ENCODE data around the gene PHLDA1. TPM values are rescaled to one million over a fixed set of nuclear protein-coding genes. Genes with fewer than 3 reads are reported as not detected.
"Not testable (repeated sequence)": the region's sequence is repeated elsewhere in the genome, so short reads cannot be mapped to it uniquely, and the experiment has no call there.

Gene PHLDA1
- total RNA-seq, 2 experiments from 2014 or later = 36.8 to 95.6 TPM

GRCh38 chr12:76003355-76003638, 28.3 kb downstream of the PHLDA1 start:
- H3K27ac Mint-ChIP-seq = no peak overlapping the region
- peaks cover 4% of the 10 kb centered on the region for H3K4me1 Mint-ChIP-seq
- H3K36me3 Mint-ChIP-seq = peaks cover 13% of the 10 kb centered on the region
- H3K27me3 Mint-ChIP-seq = no peaks in the 10 kb centered on the region
- CTCF ChIA-PET = interaction anchor here (0.6 to 1.2 kb wide), 2 partner anchors 12 to 416 kb away, joined by 3 to 5 read pairs; no protein-coding TSS in a partner anchor
- ATAC-seq = no peak
- no peak for DNase-seq
- no peak overlapping the region for H3K4me3 Mint-ChIP-seq
- no peaks in the 10 kb centered on the region for H3K9me3 Mint-ChIP-seq (ENCODE audit: low read depth)

GRCh38 chr12:76002598-76003354, 28.8 kb downstream of the PHLDA1 start:
- peaks cover 13% of the 10 kb centered on the region for H3K36me3 Mint-ChIP-seq
- no peak overlapping the region for H3K27ac Mint-ChIP-seq
- no peaks in the 10 kb centered on the region for H3K9me3 Mint-ChIP-seq (ENCODE audit: low read depth)
- CTCF ChIA-PET = interaction anchor here (0.6 to 1.5 kb wide), 3 partner anchors 11 to 415 kb away, joined by 3 to 5 read pairs (median 3); no protein-coding TSS in a partner anchor
- peaks cover 6% of the 10 kb centered on the region for H3K4me1 Mint-ChIP-seq
- no peak for DNase-seq
- H3K27me3 Mint-ChIP-seq = no peaks in the 10 kb centered on the region
- no peak for ATAC-seq
- no peak overlapping the region for H3K4me3 Mint-ChIP-seq

- Mint-ChIP-seq H3K4me3 (no peak overlapping the region), H3K27ac (no peak overlapping the region), H3K4me1 (peaks cover 38% of the 10 kb centered on the region), H3K27me3 (no peaks in the 10 kb centered on the region), H3K36me3 (peaks cover 4% of the 10 kb centered on the region), H3K9me3 (ENCODE audit: low read depth) (no peaks in the 10 kb centered on the region)
- DNase-seq = no peak
- ATAC-seq = no peak
- CTCF ChIA-PET = interaction anchor here (0.9 to 3.1 kb wide), 2 partner anchors 13 to 18 kb away, joined by 3 to 17 read pairs; no protein-coding TSS in a partner anchor
Measured at GRCh38 chr12:75998292-75999063, 33.1 kb downstream of the PHLDA1 start.

- no peak for DNase-seq
- Mint-ChIP-seq H3K9me3 (ENCODE audit: low read depth) (no peaks in the 10 kb centered on the region), H3K27me3 (no peaks in the 10 kb centered on the region), H3K36me3 (peaks cover 4% of the 10 kb centered on the region), H3K4me1 (peaks cover 45% of the 10 kb centered on the region), H3K4me3 (no peak overlapping the region), H3K27ac (no peak overlapping the region)
- no peak for ATAC-seq
- CTCF ChIA-PET = interaction anchor here (0.9 to 3.1 kb wide), 2 partner anchors 14 to 17 kb away, joined by 3 to 17 read pairs; no protein-coding TSS in a partner anchor
Measured at GRCh38 chr12:75997658-75998057, 33.9 kb downstream of the PHLDA1 start.

GRCh38 chr12:75996861-75997447, 34.6 kb downstream of the PHLDA1 start:
- no peaks in the 10 kb centered on the region for H3K9me3 Mint-ChIP-seq (ENCODE audit: low read depth)
- H3K36me3 Mint-ChIP-seq = peaks cover 4% of the 10 kb centered on the region
- H3K4me1 Mint-ChIP-seq = peaks cover 48% of the 10 kb centered on the region
- H3K4me3 Mint-ChIP-seq = no peak overlapping the region
- DNase-seq (no peak), ATAC-seq (peak; percentile 35)
- H3K27me3 Mint-ChIP-seq = no peaks in the 10 kb centered on the region
- peak overlapping the region; percentile 39 for H3K27ac Mint-ChIP-seq
- CTCF ChIA-PET = interaction anchor here (3.1 kb wide), 1 partner anchor 17 kb away, joined by 17 read pairs; no protein-coding TSS in a partner anchor

- ATAC-seq (no peak), DNase-seq (no peak)
- Mint-ChIP-seq H3K27ac (no peak overlapping the region), H3K9me3 (ENCODE audit: low read depth) (no peaks in the 10 kb centered on the region), H3K4me1 (peaks cover 56% of the 10 kb centered on the region), H3K4me3 (no peak overlapping the region), H3K36me3 (peaks cover 6% of the 10 kb centered on the region), H3K27me3 (no peaks in the 10 kb centered on the region)
- CTCF ChIA-PET = interaction anchor here (1.4 to 3.1 kb wide), 3 partner anchors 15 to 37 kb away, joined by 3 to 17 read pairs (median 5); no protein-coding TSS in a partner anchor
Measured at GRCh38 chr12:75995691-75996090, 35.9 kb downstream of the PHLDA1 start.

GRCh38 chr12:75994069-75994740, 37.4 kb downstream of the PHLDA1 start:
- H3K27me3 Mint-ChIP-seq = no peaks in the 10 kb centered on the region
- no peak overlapping the region for H3K4me3 Mint-ChIP-seq
- H3K9me3 Mint-ChIP-seq (ENCODE audit: low read depth) = peaks cover under 1% of the 10 kb centered on the region
- peak overlapping the region; percentile 12 for H3K27ac Mint-ChIP-seq
- CTCF ChIA-PET = no interaction called here
- ATAC-seq (peak; percentile 75), DNase-seq (peak; percentile 53)
- H3K4me1 Mint-ChIP-seq = peaks cover 59% of the 10 kb centered on the region
- peaks cover 10% of the 10 kb centered on the region for H3K36me3 Mint-ChIP-seq

GRCh38 chr12:75991753-75992152, 39.8 kb downstream of the PHLDA1 start:
- Mint-ChIP-seq H3K9me3 (ENCODE audit: low read depth) (peaks cover 2% of the 10 kb centered on the region), H3K27ac (no peak overlapping the region), H3K36me3 (peaks cover 26% of the 10 kb centered on the region), H3K4me3 (no peak overlapping the region), H3K4me1 (peaks cover 46% of the 10 kb centered on the region), H3K27me3 (no peaks in the 10 kb centered on the region)
- DNase-seq (no peak), ATAC-seq (no peak)
- CTCF ChIA-PET = interaction anchor here (0.9 to 1.3 kb wide), 4 partner anchors 8 to 40 kb away, joined by 3 to 4 read pairs (median 3); partner anchors contain the start of gene PHLDA1

- DNase-seq (no peak), ATAC-seq (no peak)
- CTCF ChIA-PET = interaction anchor here (2.1 kb wide), 1 partner anchor 41 kb away, joined by 5 read pairs; the partner anchor contains the start of gene PHLDA1
- H3K9me3 Mint-ChIP-seq (ENCODE audit: low read depth) = peaks cover 2% of the 10 kb centered on the region
- H3K4me1 Mint-ChIP-seq = peaks cover 44% of the 10 kb centered on the region
- no peak overlapping the region for H3K4me3 Mint-ChIP-seq
- no peak overlapping the region for H3K27ac Mint-ChIP-seq
- peaks cover 26% of the 10 kb centered on the region for H3K36me3 Mint-ChIP-seq
- no peaks in the 10 kb centered on the region for H3K27me3 Mint-ChIP-seq
Measured at GRCh38 chr12:75990189-75990912, 41.2 kb downstream of the PHLDA1 start.

- H3K9me3 Mint-ChIP-seq (ENCODE audit: low read depth); DNase-seq; H3K4me3 Mint-ChIP-seq; H3K27me3 Mint-ChIP-seq; ATAC-seq; CTCF ChIA-PET; H3K27ac Mint-ChIP-seq: not testable (repeated sequence)
- Mint-ChIP-seq H3K4me1 (peaks cover 47% of the 10 kb centered on the region), H3K36me3 (peaks cover 28% of the 10 kb centered on the region)
Measured at GRCh38 chr12:75987709-75988108, 43.9 kb downstream of the PHLDA1 start.

GRCh38 chr12:75986001-75986746, 45.4 kb downstream of the PHLDA1 start:
- H3K9me3 Mint-ChIP-seq (ENCODE audit: low read depth) = peaks cover 2% of the 10 kb centered on the region
- DNase-seq (no peak), ATAC-seq (no peak)
- peaks cover 50% of the 10 kb centered on the region for H3K4me1 Mint-ChIP-seq
- no peak overlapping the region for H3K27ac Mint-ChIP-seq
- CTCF ChIA-PET = interaction anchor here (1.4 to 1.6 kb wide), 2 partner anchors 43 to 45 kb away, joined by 3 to 5 read pairs; partner anchors contain the start of gene PHLDA1
- H3K27me3 Mint-ChIP-seq = no peaks in the 10 kb centered on the region
- H3K4me3 Mint-ChIP-seq = no peak overlapping the region
- H3K36me3 Mint-ChIP-seq = peaks cover 26% of the 10 kb centered on the region

GRCh38 chr12:75985566-75985965, 46.0 kb downstream of the PHLDA1 start:
- CTCF ChIA-PET = interaction anchor here (1.4 to 1.6 kb wide), 2 partner anchors 43 to 46 kb away, joined by 3 to 5 read pairs; partner anchors contain the start of gene PHLDA1
- no peak overlapping the region for H3K27ac Mint-ChIP-seq

More at GRCh38 chr12:75985566-75985965, 46.0 kb downstream of the PHLDA1 start:
- Mint-ChIP-seq H3K4me3 (no peak overlapping the region), H3K4me1 (peaks cover 52% of the 10 kb centered on the region), H3K9me3 (ENCODE audit: low read depth) (peaks cover 2% of the 10 kb centered on the region), H3K27me3 (no peaks in the 10 kb centered on the region), H3K36me3 (peaks cover 26% of the 10 kb centered on the region)
- DNase-seq (no peak), ATAC-seq (no peak)

All from activated CD8-positive, alpha-beta memory T cell treated with anti-CD3 and anti-CD28 coated beads, Interleukin-2, amount 10 ng/mL, durations not matched to agents 7 days and 5 days (primary cell).